ENCODE results near the gene ATCAY.
"Not testable (repeated sequence)": the region's sequence is repeated elsewhere in the genome, so short reads cannot be mapped to it uniquely, and the experiment has no call there.

The ATCAY gene

GRCh38 chr19:3944018-3944721, 63.7 kb downstream of the ATCAY start:
- DNase-seq (ENCODE audit: low read depth in 3 of 3, low spot score in 1 of 3) = no peak

DNA sequence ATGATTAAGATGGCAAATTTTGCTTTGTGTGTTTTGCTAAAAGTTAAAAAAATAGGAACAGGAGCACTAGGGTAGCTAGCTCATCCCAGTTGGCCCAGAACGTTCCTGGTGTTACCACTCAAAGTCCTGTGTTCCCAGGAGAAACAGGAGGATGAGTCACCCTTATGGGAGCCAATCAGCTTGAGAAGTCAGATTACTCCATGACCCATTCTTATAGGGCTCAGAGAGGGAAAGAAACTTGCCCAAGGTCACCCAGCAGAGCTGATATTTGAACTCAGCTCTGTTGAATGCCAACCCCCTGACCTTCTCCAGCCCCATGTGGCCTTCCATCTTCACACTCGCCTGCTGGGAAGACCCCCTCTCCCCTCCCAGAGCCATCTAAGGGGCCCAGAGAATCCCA, 65.4 kb downstream of the ATCAY start:
- DNase-seq (ENCODE audit: low read depth in 3 of 3, low spot score in 1 of 3) = no peak

DNA sequence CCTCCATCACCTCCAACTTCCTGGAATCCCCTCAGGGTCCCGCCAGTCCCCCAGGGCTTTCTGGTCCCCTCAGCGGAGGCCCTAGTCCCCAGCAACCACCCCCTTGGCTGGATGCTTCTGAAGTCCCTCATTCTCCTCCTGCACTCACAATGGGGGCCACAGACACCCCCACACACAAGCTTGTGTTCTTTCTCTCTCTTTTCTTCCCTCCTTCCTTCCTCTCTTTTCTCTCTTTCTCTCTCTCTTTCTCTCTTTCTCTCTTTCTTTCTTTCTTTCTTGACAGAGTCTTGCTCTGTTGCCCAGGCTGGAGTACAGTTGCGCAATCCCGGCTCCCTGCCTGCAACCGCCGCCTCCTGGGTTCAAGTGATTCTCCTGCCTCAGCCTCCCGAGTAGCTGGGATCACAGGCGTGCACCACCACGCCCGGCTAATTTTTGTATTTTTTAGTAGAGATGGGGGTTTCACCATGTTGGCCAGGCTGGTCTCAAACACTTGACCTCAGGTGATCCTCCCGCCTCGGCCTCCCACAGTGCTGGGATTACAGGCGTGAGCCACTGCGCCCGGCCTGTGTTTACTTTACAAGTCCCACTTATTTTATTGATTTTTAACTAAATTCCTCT, 66.9 kb downstream of the ATCAY start:
- DNase-seq (ENCODE audit: low read depth in 3 of 3, low spot score in 1 of 3) = not testable (repeated sequence)

GRCh38 chr19:3949294-3949693, 68.8 kb downstream of the ATCAY start:
- DNase-seq (ENCODE audit: low read depth in 3 of 3, low spot score in 1 of 3) = no peak

GRCh38 chr19:3949997-3950859, 69.7 kb downstream of the ATCAY start:
- DNase-seq (ENCODE audit: low read depth in 3 of 3, low spot score in 1 of 3) = no peak

GRCh38 chr19:3950871-3951861, 70.7 kb downstream of the ATCAY start:
- no peak for DNase-seq (ENCODE audit: low read depth in 3 of 3, low spot score in 1 of 3)

- not testable (repeated sequence) for DNase-seq (ENCODE audit: low read depth in 3 of 3, low spot score in 1 of 3)
Measured at GRCh38 chr19:3952755-3953276, 72.3 kb downstream of the ATCAY start.

- DNase-seq (ENCODE audit: low read depth in 3 of 3, low spot score in 1 of 3) = no peak
Measured at GRCh38 chr19:3954107-3954506, 73.6 kb downstream of the ATCAY start.

- DNase-seq (ENCODE audit: low read depth in 3 of 3, low spot score in 1 of 3) = not testable (repeated sequence)
Measured at GRCh38 chr19:3955276-3955675, 74.8 kb downstream of the ATCAY start.

DNA sequence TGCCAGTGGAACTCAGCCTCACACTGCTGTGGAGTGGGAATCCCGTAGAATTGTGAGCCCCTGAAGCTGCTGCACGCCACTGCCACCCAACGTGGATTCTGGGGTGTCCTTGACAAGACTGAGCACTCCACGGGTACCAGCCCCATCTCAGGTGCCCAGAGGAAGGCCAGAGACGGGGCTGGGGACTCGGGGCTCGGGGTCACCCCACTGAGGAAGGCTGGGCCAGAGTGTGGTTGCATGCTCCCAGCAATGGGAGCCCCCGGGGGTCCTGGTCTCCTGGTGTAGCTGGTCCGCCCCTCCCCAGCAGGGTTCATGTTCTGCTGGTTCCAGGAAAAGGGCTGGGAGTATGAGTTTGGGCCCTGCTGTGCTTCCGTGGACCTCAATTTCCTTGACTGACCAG, 75.2 kb downstream of the ATCAY start:
- DNase-seq (ENCODE audit: low read depth in 3 of 3, low spot score in 1 of 3) = no peak

DNA sequence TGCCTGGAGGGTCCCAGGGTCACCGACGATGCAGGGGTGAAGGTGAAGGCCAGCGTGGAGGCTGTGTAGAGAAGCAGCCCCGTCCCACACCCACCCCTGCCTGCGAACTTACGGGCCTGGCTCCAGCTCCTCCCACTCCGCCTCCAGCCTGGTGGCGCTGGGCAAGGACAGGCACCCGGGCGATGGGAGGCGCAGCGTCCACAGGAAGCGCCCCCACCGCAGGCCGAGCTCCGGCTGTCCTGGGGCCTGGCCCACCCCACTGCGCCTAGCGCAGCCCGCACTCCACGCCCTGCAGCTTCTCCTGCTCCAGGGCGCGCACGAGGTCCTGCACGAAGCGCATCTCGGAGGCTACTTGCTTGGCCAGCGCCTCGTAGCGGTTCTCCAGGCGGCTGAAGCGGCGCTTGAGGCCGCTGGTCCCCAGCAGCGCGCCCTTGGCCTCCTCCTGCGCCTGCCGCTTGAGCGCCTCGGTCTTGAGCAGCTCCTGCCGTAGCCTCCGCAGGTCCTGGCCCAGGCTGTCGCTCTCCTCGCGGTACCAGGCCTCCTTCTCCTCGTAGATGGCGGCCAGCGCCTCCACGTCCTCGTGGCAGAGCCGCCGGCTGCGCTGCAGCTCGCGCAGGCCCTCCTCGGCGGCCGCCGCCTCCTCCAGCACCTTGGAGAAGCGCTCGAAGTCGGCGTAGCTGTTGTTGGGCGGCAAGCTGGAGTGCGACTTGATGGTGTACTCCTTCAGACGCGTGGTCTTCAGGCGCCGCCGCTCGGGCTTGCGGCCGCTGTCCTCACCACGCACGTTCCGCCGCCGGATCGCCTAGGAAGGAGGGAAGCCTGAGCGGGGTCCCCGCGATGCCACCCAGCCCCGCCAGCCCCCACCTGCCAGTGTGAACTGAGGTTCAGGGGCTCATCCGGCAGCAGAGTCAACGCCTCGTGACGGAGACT, 78.6 kb downstream of the ATCAY start:
- no peak for DNase-seq (ENCODE audit: low read depth in 3 of 3, low spot score in 1 of 3)

- DNase-seq (ENCODE audit: low read depth in 3 of 3, low spot score in 1 of 3) = no peak
Measured at GRCh38 chr19:3959766-3960131, 79.3 kb downstream of the ATCAY start.

GRCh38 chr19:3961007-3961406, 80.5 kb downstream of the ATCAY start:
- no peak for DNase-seq (ENCODE audit: low read depth in 3 of 3, low spot score in 1 of 3)

GRCh38 chr19:3963458-3964255, 83.2 kb downstream of the ATCAY start:
- DNase-seq (ENCODE audit: low read depth in 3 of 3, low spot score in 1 of 3) = no peak

GRCh38 chr19:3964256-3965194, 84.0 kb downstream of the ATCAY start:
- DNase-seq (ENCODE audit: low read depth in 3 of 3, low spot score in 1 of 3) = no peak

DNA sequence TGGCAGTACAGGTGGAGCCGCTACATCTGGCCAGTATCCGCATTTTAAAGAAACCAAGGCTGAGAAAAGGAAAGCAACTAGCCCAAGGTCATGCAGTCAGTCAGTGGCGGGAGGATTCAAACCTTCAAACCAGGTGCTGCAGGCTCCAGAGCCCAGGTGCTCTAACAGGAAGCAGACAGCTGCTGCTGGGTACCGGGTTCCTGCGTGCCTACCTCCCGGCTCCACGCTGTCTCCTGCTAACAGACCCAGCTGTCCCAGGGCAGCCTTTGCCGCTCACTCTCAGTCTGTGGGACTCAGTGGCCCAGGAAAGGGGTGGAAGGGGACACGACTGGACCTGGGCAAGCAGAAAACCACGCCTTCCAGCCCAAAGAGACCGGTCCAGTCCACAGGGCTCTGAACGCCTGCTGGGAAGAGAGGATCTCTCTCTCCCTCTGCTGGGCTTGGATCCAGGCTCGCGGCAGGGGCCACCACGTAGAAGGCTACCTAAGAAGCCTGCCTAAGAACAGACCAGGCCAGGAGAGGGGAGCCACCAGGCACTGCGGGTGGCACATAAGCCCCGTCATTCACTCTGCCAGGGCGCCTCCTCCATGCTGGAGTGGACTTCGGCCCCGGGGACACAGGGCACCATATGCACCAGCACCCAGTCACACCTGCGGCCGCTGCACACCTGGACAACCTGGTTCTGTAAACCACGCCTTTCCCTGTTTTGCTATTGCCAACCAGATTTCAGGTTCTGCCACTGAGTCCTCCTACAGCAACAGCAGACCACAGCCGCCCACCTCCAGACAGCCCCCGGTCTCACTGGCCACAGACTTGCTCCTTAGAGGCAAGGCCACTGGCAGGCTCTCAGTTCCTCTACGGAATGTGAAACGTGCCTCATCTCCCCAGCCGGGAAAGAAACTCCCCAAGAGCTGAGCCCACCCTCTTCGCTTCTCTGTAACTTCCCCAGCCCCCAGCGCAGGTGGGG, 85.8 kb downstream of the ATCAY start:
- DNase-seq (ENCODE audit: low read depth in 3 of 3, low spot score in 1 of 3) = no peak

Measured in stimulated activated CD4-positive, alpha-beta T cell treated with anti-CD3 and anti-CD28 coated beads, TNF-alpha, amount 100 ng/mL, for 1 hour (primary cell).